ENCODE data around the gene DYRK1B.

The DYRK1B gene

DNA sequence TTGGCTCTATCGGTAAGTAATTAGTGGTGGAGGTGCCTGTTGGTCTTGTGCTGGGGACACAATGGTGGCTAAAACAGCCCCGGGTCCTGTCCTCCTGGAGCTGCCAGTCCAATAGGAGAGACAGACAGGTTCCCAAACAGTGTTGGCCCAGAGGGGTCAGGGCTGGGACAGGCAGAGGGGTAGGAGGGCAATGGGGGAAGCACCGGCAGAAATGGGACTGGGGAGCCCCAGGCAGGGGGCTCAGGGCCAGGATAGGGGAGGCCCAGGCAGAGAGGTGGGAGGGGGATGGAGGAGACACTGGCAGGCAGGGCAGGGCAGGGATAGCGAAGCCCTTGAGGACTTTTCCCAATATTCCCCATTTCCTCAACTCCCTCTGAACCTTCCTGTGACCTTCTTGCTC, 14.4 kb upstream of the DYRK1B start:
- TF ChIP-seq, protein P1, sequence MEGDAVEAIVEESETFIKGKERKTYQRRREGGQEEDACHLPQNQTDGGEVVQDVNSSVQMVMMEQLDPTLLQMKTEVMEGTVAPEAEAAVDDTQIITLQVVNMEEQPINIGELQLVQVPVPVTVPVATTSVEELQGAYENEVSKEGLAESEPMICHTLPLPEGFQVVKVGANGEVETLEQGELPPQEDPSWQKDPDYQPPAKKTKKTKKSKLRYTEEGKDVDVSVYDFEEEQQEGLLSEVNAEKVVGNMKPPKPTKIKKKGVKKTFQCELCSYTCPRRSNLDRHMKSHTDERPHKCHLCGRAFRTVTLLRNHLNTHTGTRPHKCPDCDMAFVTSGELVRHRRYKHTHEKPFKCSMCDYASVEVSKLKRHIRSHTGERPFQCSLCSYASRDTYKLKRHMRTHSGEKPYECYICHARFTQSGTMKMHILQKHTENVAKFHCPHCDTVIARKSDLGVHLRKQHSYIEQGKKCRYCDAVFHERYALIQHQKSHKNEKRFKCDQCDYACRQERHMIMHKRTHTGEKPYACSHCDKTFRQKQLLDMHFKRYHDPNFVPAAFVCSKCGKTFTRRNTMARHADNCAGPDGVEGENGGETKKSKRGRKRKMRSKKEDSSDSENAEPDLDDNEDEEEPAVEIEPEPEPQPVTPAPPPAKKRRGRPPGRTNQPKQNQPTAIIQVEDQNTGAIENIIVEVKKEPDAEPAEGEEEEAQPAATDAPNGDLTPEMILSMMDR (IDR thresholded peaks at IDR 0.05; ENCODE audit: borderline replicate concordance, control extremely low read depth, extremely low read depth, insufficient read depth, missing control alignments): no peak
- DNase-seq (ENCODE audit: low spot score): no peak
- in situ Hi-C loops (cut with MboI; ENCODE audit: low sequenced_read_pairs, unreplicated experiment): loop anchor here (10.0 kb wide), 2 partner anchors 174 to 294 kb away; no protein-coding TSS in a partner anchor

GRCh38 chr19:39847525-39847924, 13.6 kb upstream of the DYRK1B start:
- in situ Hi-C loops (cut with MboI; ENCODE audit: low sequenced_read_pairs, unreplicated experiment): loop anchor here (10.0 kb wide), 2 partner anchors 173 to 293 kb away; no protein-coding TSS in a partner anchor
- TF ChIP-seq, protein P1 (IDR thresholded peaks at IDR 0.05; ENCODE audit: borderline replicate concordance, control extremely low read depth, extremely low read depth, insufficient read depth, missing control alignments): no peak
- DNase-seq (ENCODE audit: low spot score): no peak

DNA sequence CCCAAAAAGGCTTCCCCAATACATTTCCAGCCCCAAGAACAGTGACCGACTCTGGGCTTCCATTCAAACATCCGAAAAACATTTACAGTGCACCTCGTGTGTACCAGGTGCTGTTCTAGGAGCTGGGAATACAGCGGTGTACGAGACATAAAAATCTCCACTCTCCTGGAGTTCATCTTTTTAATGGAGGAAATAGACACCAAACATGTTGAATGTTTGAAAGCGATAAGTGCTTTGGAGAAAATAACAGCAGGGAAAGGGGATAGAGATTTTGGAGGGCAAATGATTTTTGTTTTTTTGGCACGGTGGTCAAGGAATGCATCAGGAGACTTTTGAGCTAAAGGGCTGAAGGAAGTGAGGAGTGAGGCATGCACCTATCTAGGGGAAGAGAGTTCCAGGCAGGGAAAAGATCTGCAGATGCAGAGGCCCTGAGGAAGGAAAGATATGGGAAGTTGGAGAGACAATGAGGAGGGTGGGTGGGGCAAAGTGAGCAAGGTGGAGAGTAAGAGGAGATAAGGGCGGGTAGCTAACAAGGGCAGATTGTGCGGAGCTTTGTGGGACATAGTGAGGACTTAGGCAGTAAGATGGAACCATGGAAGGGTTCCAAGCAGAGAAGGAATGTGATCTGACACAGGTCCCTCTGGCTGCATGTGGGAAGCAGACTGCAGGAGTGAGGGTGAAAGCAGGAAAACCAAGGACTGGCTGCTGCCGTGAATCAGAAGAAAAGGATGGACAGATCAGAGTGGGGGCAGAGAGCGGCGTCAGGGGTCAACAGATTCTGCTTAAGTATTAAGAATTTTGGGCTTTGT, 12.9 kb upstream of the DYRK1B start:
- DNase-seq (ENCODE audit: low spot score): no peak
- TF ChIP-seq, protein P1 (IDR thresholded peaks at IDR 0.05; ENCODE audit: borderline replicate concordance, control extremely low read depth, extremely low read depth, insufficient read depth, missing control alignments): no peak
- in situ Hi-C loops (cut with MboI; ENCODE audit: low sequenced_read_pairs, unreplicated experiment): loop anchor here (10.0 kb wide), 2 partner anchors 172 to 292 kb away; no protein-coding TSS in a partner anchor

DNA sequence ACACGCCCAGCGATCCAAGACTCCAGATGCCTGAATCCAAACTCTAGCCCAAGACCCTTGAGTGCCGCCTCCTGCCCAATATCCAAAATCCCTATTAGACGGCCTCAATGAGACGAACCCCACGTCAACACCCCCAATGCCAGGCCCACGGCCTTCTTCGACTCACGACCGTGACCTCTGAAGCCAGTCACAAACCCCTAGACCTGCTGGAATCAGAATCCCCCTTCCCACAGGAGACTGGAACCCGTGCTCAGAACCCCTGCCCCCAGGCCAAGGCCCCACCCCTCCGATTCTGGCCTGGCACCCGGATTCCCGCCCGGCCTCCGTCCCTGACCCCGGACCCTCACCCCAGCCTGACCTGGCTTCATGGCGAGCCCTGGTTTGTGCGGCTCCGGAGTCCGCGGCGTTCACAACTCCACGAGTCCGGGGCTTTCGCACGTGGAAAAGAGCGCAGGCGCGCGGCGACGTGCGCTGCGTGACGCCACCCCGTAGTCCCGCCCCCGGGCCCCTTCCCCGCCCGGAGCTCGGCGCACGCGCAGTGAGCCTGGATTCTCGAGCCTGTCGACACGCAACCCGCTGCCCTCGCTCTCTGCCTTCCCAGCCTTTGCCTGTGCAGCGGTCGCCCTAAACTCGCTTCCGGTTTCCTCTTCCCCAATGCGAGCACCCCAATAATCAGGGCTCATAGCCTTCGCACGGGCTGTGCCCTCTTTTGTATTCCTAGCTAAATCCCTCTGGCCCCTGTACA, 12.1 kb upstream of the DYRK1B start, which contains the start of gene FBL:
FBL (minus strand) TSS at position 447 of the 745 bp plus-strand sequence; CDS start at position 368, 79 bp downstream.
- in situ Hi-C loops (cut with MboI; ENCODE audit: low sequenced_read_pairs, unreplicated experiment): loop anchor here (10.0 kb wide), 2 partner anchors 171 to 291 kb away; no protein-coding TSS in a partner anchor
- TF ChIP-seq, protein P1 (IDR thresholded peaks at IDR 0.05; ENCODE audit: borderline replicate concordance, control extremely low read depth, extremely low read depth, insufficient read depth, missing control alignments): no peak
- DNase-seq (ENCODE audit: low spot score): peak; percentile 99

DNA sequence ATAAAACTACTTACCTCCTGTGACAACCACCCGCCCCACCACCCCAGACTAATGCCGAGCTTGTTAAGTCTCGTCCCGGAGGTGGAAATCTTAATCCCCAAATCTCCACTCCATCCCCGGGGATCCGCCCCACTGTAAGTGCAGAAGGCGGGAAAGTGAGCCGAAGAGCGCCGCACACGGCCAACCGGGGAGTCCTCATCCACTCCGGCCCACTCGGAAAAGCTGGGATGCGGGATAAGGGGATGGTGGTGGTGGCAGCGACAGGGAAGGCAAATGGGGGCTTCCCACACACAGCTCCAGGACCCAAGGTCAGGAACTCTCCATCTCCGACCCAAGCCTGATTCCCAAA, 11.6 kb upstream of the DYRK1B start:
- in situ Hi-C loops (cut with MboI; ENCODE audit: low sequenced_read_pairs, unreplicated experiment): loop anchor here (10.0 kb wide), 2 partner anchors 171 to 291 kb away; no protein-coding TSS in a partner anchor
- no peak for DNase-seq (ENCODE audit: low spot score)
- TF ChIP-seq, protein P1 (IDR thresholded peaks at IDR 0.05; ENCODE audit: borderline replicate concordance, control extremely low read depth, extremely low read depth, insufficient read depth, missing control alignments): peak; percentile 24

DNA sequence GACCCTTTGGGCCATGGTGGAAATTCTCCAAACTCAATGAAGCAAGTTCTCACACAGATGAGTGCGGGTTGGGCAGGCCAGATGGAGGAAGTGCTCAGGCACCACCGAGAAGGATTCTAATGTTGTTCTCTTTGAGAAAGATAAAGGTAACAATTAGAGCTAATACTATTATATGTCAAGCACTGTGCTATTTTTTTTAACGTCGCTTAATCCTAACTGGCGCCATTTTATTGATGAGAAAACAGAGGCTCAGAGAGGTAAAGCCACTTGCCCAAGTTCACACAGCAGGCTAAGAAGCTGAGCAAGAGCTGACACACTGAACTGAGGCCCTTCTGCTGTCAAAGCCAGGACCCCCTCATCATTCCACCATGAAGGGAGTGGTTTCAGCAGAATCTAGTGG, 11.2 kb upstream of the DYRK1B start:
- TF ChIP-seq, protein P1 (IDR thresholded peaks at IDR 0.05; ENCODE audit: borderline replicate concordance, control extremely low read depth, extremely low read depth, insufficient read depth, missing control alignments): no peak
- in situ Hi-C loops (cut with MboI; ENCODE audit: low sequenced_read_pairs, unreplicated experiment): loop anchor here (10.0 kb wide), 2 partner anchors 170 to 290 kb away; no protein-coding TSS in a partner anchor
- no peak for DNase-seq (ENCODE audit: low spot score)
